GM15510 (cell line): Measurements from ENCODE around the gene FKBP10.

Experiments
- POLR2A ChIP-seq: IDR thresholded peaks from 3 replicates; pipeline ENCODE4 v1.6.1; 2011; ENCODE audit warnings: borderline replicate concordance; ENCODE audit not compliant: insufficient read length; ENCODE audit errors: extremely low read depth

The FKBP10 gene

GRCh38 chr17:41849251-41849990 is 36.6 kb downstream of the FKBP10 start:
- no peak for TF ChIP-seq POLR2A

GRCh38 chr17:41860254-41860931 is 47.6 kb downstream of the FKBP10 start:
- TF ChIP-seq POLR2A, result no peak

- TF ChIP-seq POLR2A, result no peak
These were observed 50.5 kb downstream of the FKBP10 start for GRCh38 chr17:41863074-41863848.

GRCh38 chr17:41864498-41864835 is 51.7 kb downstream of the FKBP10 start:
- no peak for TF ChIP-seq POLR2A

GRCh38 chr17:41864836-41865595 is 52.2 kb downstream of the FKBP10 start, which contains the start of gene KLHL11:
Gene KLHL11, minus strand, starts transcription at chr17:41865423. Its CDS starts 53 bp downstream, at chr17:41865370.
- TF ChIP-seq POLR2A, result peak; percentile 97

GRCh38 chr17:41865596-41865893 is 52.7 kb downstream of the FKBP10 start:
- TF ChIP-seq POLR2A, result no peak

- TF ChIP-seq POLR2A, result no peak
These were observed 55.8 kb downstream of the FKBP10 start for GRCh38 chr17:41868568-41868967.

GRCh38 chr17:41869426-41869825 is 56.6 kb downstream of the FKBP10 start:
- no peak for TF ChIP-seq POLR2A

GRCh38 chr17:41870097-41870496 is 57.3 kb downstream of the FKBP10 start:
- TF ChIP-seq POLR2A, result no peak

GRCh38 chr17:41870627-41871026 is 57.8 kb downstream of the FKBP10 start:
- no peak for TF ChIP-seq POLR2A

- TF ChIP-seq POLR2A, result no peak
These were observed 59.0 kb downstream of the FKBP10 start for GRCh38 chr17:41871789-41872188.
